GM19452 (cell line): ENCODE measurements around the gene ZNF274.
"Not testable (repeated sequence)": the region's sequence is repeated elsewhere in the genome, so short reads cannot be mapped to it uniquely, and the experiment has no call there.

ENCODE experiments used
- ATAC-seq: cut with Tn5 transposase; IDR thresholded peaks from one replicate; pipeline ENCODE4 v1.9.1; 2021; ENCODE audit not compliant: unreplicated experiment

ZNF274 gene

GRCh38 chr19:58182989-58183816 is at the start of gene ZNF274:
ZNF274 (plus strand) TSS chr19:58183061; CDS start chr19:58183966, 905 bp downstream.
- peak; percentile 93 for ATAC-seq

GRCh38 chr19:58134244-58134643 is 48.6 kb upstream of the ZNF274 start:
- ATAC-seq: no peak

GRCh38 chr19:58145849-58146248 is 37.0 kb upstream of the ZNF274 start:
- ATAC-seq: no peak

- not testable (repeated sequence) for ATAC-seq
Observed at GRCh38 chr19:58147475-58147874, 35.4 kb upstream of the ZNF274 start.

GRCh38 chr19:58150328-58150921 is 32.4 kb upstream of the ZNF274 start, which contains the start of gene ZNF329:
ZNF329 (minus strand) TSS chr19:58150789; CDS start chr19:58129503, 21,286 bp downstream.
- ATAC-seq: peak; percentile 51

GRCh38 chr19:58153386-58153785 is 29.5 kb upstream of the ZNF274 start:
- no peak for ATAC-seq

- ATAC-seq: no peak
Observed at GRCh38 chr19:58154287-58154678, 28.6 kb upstream of the ZNF274 start.

GRCh38 chr19:58154679-58155648 is 27.9 kb upstream of the ZNF274 start:
- ATAC-seq: peak; percentile 66

- ATAC-seq: no peak
Observed at GRCh38 chr19:58157045-58157728, 25.7 kb upstream of the ZNF274 start.

GRCh38 chr19:58166268-58166667 is 16.6 kb upstream of the ZNF274 start:
- ATAC-seq: no peak

- ATAC-seq: no peak
Observed at GRCh38 chr19:58166708-58167280, 16.1 kb upstream of the ZNF274 start.

GRCh38 chr19:58170860-58171259 is 12.0 kb upstream of the ZNF274 start:
- no peak for ATAC-seq

- no peak for ATAC-seq
Observed at GRCh38 chr19:58181902-58182576, 822 bp upstream of the ZNF274 start.

- no peak for ATAC-seq
Observed at GRCh38 chr19:58182577-58182988, 278 bp upstream of the ZNF274 start.

- ATAC-seq: no peak
Observed at GRCh38 chr19:58183817-58184215, 955 bp downstream of the ZNF274 start.

- ATAC-seq: no peak
Observed at GRCh38 chr19:58196901-58197616, 14.2 kb downstream of the ZNF274 start.

GRCh38 chr19:58203814-58204475 is 21.1 kb downstream of the ZNF274 start:
- no peak for ATAC-seq

GRCh38 chr19:58204566-58204965 is 21.7 kb downstream of the ZNF274 start:
- no peak for ATAC-seq
